Activated CD4-positive, alpha-beta T cell treated with anti-CD3 and anti-CD28 coated beads, Interleukin-2, amount 50 U/mL, for 48 hours (primary cell): ENCODE measurements around the gene KIF7.

Experiments
- DNase-seq, 2 experiments: peaks; one replicate each; pipeline ENCODE4 v3.0.0-alpha.2; 2020

Gene KIF7

GRCh38 chr15:89668171-89668570, 12.9 kb upstream of the KIF7 start:
- DNase-seq, result no peak

DNA sequence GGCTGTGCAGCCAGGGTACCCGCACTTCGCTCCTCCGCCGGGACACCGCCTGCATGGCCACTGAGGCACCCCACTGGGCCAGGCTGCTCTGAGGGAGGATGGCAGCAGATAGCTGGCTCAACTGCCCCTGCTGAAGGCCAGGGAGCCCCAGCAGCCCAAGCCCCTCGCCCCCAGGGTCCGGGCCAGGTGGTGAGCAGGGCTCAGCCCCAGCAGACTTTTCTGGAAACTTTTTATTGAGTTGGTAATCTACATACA, 12.4 kb upstream of the KIF7 start:
- DNase-seq, result no peak

GRCh38 chr15:89666858-89667705, 11.8 kb upstream of the KIF7 start:
- DNase-seq, result no peak

DNA sequence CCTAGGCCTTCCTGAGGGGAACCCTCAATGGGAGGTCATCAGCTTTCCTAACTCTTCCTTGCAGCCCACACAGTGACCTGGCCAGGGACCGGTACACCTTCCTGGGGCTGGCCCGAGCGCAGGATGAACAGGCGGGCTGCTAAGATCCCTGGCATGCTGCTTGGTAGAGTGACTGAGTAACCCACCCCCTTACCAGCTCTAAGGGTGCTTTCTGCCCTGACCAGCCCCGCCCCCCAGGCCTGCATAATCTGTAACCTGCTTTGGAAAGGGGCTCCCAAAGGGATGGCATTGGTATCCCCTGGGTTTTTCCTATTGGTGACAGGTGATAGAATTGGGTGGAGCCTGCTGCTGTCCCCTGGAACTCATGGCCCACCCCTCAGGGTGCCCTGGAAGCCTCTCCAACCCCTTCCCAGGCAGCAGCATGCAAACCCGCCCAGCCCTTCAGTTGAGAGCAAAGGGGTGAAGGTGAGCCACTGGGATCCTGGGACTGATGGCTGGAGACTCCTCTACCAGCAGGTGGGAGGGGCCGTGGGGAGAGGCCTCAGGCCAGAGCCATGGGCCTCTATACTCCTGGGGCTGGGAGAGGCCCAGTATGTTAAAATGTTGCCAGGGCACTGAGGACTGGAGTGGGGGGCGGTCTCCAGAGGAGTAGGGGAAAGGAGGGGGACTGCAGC, 11.1 kb upstream of the KIF7 start:
- DNase-seq, result no peak

- peak; percentile 18 to 30 for DNase-seq
These were observed 10.3 kb upstream of the KIF7 start for GRCh38 chr15:89665449-89666181.

DNA sequence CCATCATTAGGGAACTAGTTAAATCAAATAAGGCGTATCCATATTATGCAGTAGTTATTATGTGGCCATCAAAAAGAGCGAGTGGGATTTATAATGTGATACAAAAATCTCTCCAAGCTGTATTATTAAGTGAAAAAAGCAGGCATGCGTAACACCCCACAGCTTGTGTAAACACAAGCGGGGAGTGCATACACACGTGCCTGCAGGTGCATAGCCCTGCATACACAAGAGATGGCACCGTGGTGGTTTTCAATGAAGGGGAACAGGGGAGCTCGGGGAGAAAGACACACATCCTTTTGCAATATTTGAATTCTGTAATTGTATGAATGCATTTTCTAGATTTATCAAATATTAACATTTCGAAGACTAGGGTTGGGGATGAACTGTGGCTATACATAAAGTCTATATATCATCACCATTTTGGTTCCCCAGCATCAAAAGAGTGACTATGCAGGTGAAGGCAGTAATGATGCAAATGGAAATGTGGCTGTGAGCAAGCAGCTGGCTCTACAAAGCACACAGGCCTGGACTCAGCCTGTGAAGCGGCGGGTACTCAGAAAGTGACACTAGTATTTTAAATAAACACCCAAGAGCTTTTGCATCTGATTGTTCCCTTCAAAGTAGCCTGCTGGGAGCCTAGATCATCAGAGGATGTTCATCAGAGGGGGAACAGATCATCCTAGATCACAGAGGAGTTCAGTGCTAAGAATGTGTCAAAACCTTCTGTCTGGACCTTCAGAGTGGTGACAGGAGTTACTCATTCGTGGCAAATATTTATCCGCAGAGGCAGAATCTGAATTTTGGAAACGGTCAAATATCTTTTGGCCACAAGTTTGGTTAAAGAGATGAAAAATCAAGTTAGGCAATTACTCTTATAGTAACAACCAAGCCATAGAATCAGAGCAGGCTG, 9.4 kb upstream of the KIF7 start:
- no peak for DNase-seq

DNA sequence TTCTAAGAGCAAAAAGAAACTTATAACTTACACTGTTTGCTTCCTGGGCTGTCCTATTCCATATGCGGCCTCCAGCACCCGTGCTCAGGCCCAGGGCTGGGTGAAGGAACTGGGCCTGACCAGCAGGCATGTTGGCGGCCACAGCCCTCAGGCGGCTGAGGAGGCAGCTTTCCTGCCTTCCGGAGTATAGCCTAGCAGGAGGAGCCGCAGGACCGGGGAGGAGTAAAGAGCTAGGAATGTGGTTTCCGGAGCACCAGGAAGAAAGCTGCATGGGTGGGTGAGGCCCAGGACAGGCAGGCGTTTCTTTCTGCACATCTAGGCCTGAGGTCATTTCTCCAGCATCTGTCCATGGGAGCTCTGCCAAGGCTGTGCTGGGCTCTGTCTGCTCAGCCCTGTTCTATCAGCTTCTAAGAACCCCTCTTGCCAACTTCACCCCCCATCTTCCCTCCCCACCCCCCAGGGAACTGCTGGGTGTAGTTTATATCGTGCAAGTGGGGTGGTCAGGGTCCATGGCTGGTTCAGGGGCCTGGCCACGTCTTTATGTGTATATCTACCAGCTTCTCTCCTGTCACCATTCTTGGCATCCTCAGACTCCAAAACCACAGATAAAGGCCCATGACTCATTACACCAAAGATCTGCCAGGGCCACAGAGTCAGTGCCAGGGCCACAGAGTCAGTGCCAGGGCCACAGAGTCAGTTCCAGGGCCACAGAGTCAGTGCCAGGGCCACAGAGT, 7.8 kb upstream of the KIF7 start:
- no peak for DNase-seq

DNA sequence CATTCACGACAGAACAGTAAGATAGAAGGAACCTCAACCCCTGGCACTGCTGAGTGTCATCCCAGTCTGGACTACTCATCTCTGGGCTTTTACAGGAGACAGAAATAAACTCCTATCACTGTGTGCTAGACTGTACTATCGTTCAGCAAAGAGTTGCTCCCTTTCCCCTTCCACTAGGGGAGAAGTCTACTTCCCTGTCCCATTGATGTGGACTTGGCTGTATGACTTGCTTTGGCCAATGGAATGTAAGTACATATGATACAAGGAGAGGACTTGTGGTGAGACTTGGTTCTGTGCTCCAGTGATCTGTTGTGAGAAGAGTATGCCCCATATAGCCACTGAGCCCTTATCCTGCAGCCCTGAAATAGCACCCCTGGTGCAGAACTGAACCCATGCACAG, 5.3 kb upstream of the KIF7 start:
- no peak for DNase-seq

DNA sequence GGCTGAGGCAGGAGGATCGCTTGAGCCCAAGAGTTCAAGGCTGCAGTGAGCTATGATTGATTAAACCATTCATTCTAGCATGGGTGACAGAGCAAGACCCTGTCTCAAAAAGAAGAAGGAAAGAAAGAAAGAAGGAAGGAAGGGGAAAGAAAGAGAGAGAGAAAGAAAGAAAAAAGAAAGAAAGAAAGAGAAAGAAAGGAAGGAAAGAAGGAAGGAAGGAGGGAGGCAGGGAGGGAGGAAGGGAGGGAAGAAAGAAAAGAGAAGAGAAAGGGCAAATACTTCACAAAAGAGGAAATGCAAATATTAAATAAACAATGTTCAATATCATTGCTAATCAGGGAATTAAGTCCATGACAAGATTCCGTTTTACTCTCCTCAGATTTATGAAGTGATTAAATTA, 4.0 kb upstream of the KIF7 start:
- DNase-seq, result no peak

GRCh38 chr15:89657686-89658200, 2.5 kb upstream of the KIF7 start:
- no peak for DNase-seq

- no peak for DNase-seq
These were observed 999 bp upstream of the KIF7 start for GRCh38 chr15:89656116-89656815.

DNA sequence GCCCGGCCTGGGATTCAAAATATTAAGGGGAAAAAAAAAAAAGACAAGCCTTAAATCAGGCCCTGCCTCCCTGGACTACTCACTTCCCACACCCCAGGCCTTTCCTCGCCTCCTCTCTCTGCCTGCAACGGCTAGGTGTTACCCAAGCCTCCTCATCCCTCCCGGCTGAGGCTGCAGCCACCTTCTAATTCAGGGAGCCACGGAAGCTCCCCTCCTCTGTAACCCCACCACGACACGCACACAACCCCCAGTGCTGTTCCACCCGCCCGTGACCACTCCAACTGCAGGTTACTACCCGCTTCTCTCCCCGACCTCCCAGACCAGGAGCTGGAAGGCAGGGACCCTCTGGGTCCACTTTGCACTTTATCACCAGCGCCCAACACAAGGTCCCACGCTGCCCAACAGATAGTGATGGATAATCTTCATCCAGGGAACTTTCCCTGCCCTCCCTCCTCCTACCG, 936 bp downstream of the KIF7 start:
- DNase-seq, result no peak

DNA sequence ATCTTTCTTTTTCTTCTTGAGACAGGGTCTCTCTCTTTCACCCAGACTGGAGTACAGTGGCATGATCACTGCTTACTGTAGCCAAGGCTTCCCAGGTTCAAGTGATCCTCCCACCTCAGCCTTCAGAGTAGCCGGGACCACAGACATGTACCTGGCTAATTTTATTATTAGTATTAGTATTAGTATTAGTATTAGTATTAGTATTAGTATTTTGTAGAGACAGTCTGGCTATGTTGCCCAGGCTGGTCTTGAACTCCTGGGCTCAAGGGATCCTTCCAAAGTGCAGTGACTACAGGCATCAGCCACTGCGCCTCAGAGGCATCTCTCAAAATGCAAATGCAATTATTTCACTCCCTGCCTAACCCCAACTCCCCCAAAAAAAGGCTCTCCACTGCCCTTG, 1.7 kb downstream of the KIF7 start:
- no peak for DNase-seq

DNA sequence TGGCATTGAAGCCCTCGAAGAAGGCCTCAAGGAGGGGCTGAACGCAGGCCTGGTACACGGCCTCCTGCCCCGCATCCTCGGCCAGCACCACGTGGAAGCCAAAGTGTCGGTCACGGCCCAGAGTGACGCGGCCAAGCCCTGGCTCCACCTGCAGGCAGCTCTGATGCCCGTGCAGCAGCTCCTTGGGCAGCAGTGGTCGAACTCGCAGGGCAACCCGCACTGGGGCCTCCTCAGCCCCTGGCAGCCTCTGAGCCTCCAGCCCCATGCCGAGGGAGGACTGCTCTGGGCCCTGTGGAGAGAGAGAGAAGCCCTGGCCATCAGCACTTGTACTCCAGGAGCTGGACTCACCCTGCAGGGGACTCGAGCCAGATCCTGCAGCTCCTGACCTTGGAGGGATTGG, 2.6 kb downstream of the KIF7 start:
- DNase-seq, result no peak

DNA sequence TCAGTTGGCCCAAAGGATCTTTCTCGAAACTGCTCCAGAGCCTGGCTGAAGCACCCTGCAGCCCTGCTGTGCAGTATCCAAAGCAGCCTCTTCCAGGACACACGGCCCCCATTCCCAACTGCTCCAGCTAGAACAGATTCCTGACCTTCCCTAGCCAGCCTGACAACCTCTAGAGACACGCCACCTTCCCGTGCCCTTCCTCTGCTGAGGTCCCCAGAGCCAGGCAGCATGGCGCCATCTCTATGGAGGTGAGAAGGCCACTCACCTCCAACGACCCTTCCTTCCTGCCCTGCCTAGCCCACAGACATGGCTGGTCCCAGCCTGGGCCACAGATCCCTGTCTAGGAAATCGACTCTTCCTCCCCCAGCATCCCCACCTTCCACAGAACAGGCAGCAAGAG, 3.1 kb downstream of the KIF7 start:
- DNase-seq, result no peak

- DNase-seq, result no peak
These were observed 5.6 kb downstream of the KIF7 start for GRCh38 chr15:89649716-89650115.

DNA sequence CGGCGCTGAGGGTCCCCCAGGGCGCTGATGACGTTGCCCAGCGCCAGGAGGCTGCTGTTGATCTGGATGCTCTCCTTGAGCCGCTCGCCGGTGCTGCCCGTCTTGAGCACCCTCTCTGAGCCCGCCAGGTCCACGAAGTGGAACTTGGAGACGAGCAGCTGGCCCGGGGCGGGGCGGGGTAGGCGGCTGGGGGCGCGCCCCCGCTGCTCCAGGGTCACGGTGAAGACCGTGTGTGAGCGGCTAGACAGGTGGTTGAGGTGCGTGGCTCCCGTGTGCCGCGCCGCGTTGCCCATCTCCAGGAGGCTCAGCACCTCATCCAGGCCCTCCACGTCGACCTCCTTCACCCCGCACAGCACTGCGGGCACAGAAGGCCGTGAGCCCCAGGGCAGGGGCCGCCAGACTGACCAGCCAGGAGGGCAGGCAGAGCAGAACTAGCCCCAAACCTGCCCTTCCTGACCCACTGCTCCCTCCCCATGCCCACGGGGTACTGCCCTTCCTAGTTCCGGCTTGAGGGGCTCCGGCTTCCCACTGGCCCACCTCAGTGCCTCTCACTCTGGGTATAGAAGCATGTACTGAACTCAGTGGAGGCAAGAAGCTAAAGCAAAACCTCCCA, 6.1 kb downstream of the KIF7 start:
- no peak for DNase-seq

GRCh38 chr15:89648106-89649012, 6.9 kb downstream of the KIF7 start:
- no peak for DNase-seq

- DNase-seq, result peak; percentile 81 to 82
These were observed 7.9 kb downstream of the KIF7 start for GRCh38 chr15:89647191-89647851.
